Adrenal gland (tissue), 5 donors: ENCODE measurements around the gene PDZD7.
A peak's percentile ranks its signal among the peaks of the same experiment; 100 is the strongest.

Source experiments
- CTCF ChIP-seq, 6 experiments: fragments of 450-650 bp in 4 of 6; fragments of 200-600 bp in 2 of 6; sonication (generic) in 1 of 6; IDR thresholded peaks; 1 replicate in 5 of 6; 2 replicates in 1 of 6; pipeline versions ENCODE4 v1.5.1 to v1.8.0; 2016 to 2021; ENCODE audit warnings: antibody characterized with exemption in 6 of 6, mild to moderate bottlenecking in 2 of 6, moderate library complexity in 1 of 6
- POLR2A ChIP-seq, 2 donors: fragments of 450-650 bp; IDR thresholded peaks; one replicate each; pipeline ENCODE4 v1.6.1; 2017; ENCODE audit warnings: antibody characterized with exemption in 2 of 2, mild to moderate bottlenecking in 2 of 2, moderate library complexity in 1 of 2
- donor health status: DM: no; HTN: no; CAD: no.

GRCh38 chr10:101041252-101041761 is 10.4 kb upstream of the PDZD7 start:
- TF ChIP-seq POLR2A (IDR thresholded peaks at IDR 0.05): no peak
- TF ChIP-seq CTCF (IDR thresholded peaks at IDR 0.05): peak; percentile 73 to 95 (median 82)
